Chondrocyte (in vitro differentiated cells): Measurements from ENCODE around the gene TOM1L2. TPM values are rescaled to one million over a fixed set of nuclear protein-coding genes. Genes with fewer than 3 reads are reported as not detected.

Experiments used
- DNase-seq: peaks from one replicate; pipeline ENCODE4 v3.0.0; 2021; ENCODE audit warnings: mixed read lengths, low spot score
- H3K27ac Mint-ChIP-seq: one replicate; pipeline ENCODE4 v1.8.0; 2021; ENCODE audit warnings: mild to moderate bottlenecking, moderate library complexity, mixed read lengths; ENCODE audit not compliant: unreplicated experiment
- H3K27me3 Mint-ChIP-seq: 2 replicates; pipeline ENCODE4 v1.8.0; 2021; ENCODE audit warnings: low read depth, mixed read lengths
- H3K36me3 Mint-ChIP-seq: 2 replicates; pipeline ENCODE4 v1.8.0; 2021; ENCODE audit warnings: low read depth, mixed read lengths
- H3K4me1 Mint-ChIP-seq: 2 replicates; pipeline ENCODE4 v1.8.0; 2021; ENCODE audit warnings: low read depth, mild to moderate bottlenecking, mixed read lengths
- H3K4me3 Mint-ChIP-seq: one replicate; pipeline ENCODE4 v1.8.0; 2021; ENCODE audit warnings: mild to moderate bottlenecking, moderate library complexity, mixed read lengths; ENCODE audit not compliant: unreplicated experiment
- H3K9me3 Mint-ChIP-seq: 2 replicates; pipeline ENCODE4 v1.8.0; 2021; ENCODE audit warnings: low read depth, mixed read lengths
- CTCF ChIP-seq: fragments of 200-600 bp; sonication (generic); IDR thresholded peaks from 2 replicates; pipeline ENCODE4 v1.5.0; 2021; ENCODE audit warnings: antibody characterized with exemption, mild to moderate bottlenecking, moderate library complexity
- total RNA-seq: library from RNA; stranded (reverse); gene quantifications from 3 replicates; pipeline ENCODE4 v1.2.1, GENCODE V29; 2021

The TOM1L2 gene
- total RNA-seq, 1 donor from 2014 or later: 56.1 TPM

GRCh38 chr17:17824783-17825614, 147.2 kb downstream of the TOM1L2 start:
- Mint-ChIP-seq H3K27ac (peak overlapping the region; percentile 45), H3K4me3 (no peak overlapping the region), H3K36me3 (no peaks in the 10 kb centered on the region), H3K4me1 (peaks cover 35% of the 10 kb centered on the region), H3K9me3 (no peaks in the 10 kb centered on the region), H3K27me3 (no peaks in the 10 kb centered on the region)
- TF ChIP-seq CTCF: no peak
- no peak for DNase-seq

- peak overlapping the region; percentile 59 for H3K27ac Mint-ChIP-seq
- H3K27me3 Mint-ChIP-seq: no peaks in the 10 kb centered on the region
- H3K4me3 Mint-ChIP-seq: peak overlapping the region; percentile 71
- H3K9me3 Mint-ChIP-seq: no peaks in the 10 kb centered on the region
- H3K4me1 Mint-ChIP-seq: peaks cover 42% of the 10 kb centered on the region
- DNase-seq: no peak
- no peaks in the 10 kb centered on the region for H3K36me3 Mint-ChIP-seq
- no peak for TF ChIP-seq CTCF
These were observed 147.9 kb downstream of the TOM1L2 start for GRCh38 chr17:17824119-17824782.

GRCh38 chr17:17823433-17824118, 148.6 kb downstream of the TOM1L2 start:
- H3K36me3 Mint-ChIP-seq: peaks cover 2% of the 10 kb centered on the region
- TF ChIP-seq CTCF: no peak
- peaks cover 42% of the 10 kb centered on the region for H3K4me1 Mint-ChIP-seq
- H3K27me3 Mint-ChIP-seq: no peaks in the 10 kb centered on the region
- no peak for DNase-seq
- peak overlapping the region; percentile 71 for H3K4me3 Mint-ChIP-seq
- H3K9me3 Mint-ChIP-seq: no peaks in the 10 kb centered on the region
- peak overlapping the region; percentile 59 for H3K27ac Mint-ChIP-seq

GRCh38 chr17:17822616-17823015, 149.6 kb downstream of the TOM1L2 start:
- DNase-seq: no peak
- Mint-ChIP-seq H3K36me3 (peaks cover 2% of the 10 kb centered on the region), H3K9me3 (no peaks in the 10 kb centered on the region), H3K27ac (no peak overlapping the region), H3K4me1 (peaks cover 42% of the 10 kb centered on the region), H3K27me3 (no peaks in the 10 kb centered on the region), H3K4me3 (no peak overlapping the region)
- no peak for TF ChIP-seq CTCF

GRCh38 chr17:17822189-17822588, 150.0 kb downstream of the TOM1L2 start:
- DNase-seq: no peak
- no peak overlapping the region for H3K27ac Mint-ChIP-seq
- no peak for TF ChIP-seq CTCF
- no peaks in the 10 kb centered on the region for H3K9me3 Mint-ChIP-seq
- H3K4me1 Mint-ChIP-seq: peaks cover 42% of the 10 kb centered on the region
- H3K4me3 Mint-ChIP-seq: no peak overlapping the region
- H3K36me3 Mint-ChIP-seq: peaks cover 2% of the 10 kb centered on the region
- no peaks in the 10 kb centered on the region for H3K27me3 Mint-ChIP-seq
